ACHN (cell line): ENCODE measurements around the gene SNX27.
A peak's percentile ranks its signal among the peaks of the same experiment; 100 is the strongest.
"Not testable (repeated sequence)": the region's sequence is repeated elsewhere in the genome, so short reads cannot be mapped to it uniquely, and the experiment has no call there.

Experiments used
- DNase-seq: peaks from one replicate; pipeline ENCODE4 v3.0.0-alpha.2; 2015
- in situ Hi-C: cut with HindIII; loops from 2 replicates; pipeline ENCODE4 v1.10.0; 2017; ENCODE audit warnings: low sequenced_read_pairs, low pct_ligation_motif_present, low pct_unique_long_range_greater_than_20kb

SNX27 gene

GRCh38 chr1:151594143-151594625, 17.7 kb upstream of the SNX27 start:
- in situ Hi-C loops = no loop called here
- peak; percentile 67 for DNase-seq

GRCh38 chr1:151596166-151596953, 15.5 kb upstream of the SNX27 start:
- peak; percentile 43 for DNase-seq
- in situ Hi-C loops = no loop called here

- in situ Hi-C loops, DNase-seq: not testable (repeated sequence)
These were observed 9.3 kb upstream of the SNX27 start for GRCh38 chr1:151602550-151602949.

GRCh38 chr1:151604291-151604690, 7.6 kb upstream of the SNX27 start:
- in situ Hi-C loops = no loop called here
- no peak for DNase-seq

- in situ Hi-C loops = no loop called here
- no peak for DNase-seq
These were observed 5.5 kb upstream of the SNX27 start for GRCh38 chr1:151606384-151606783.

- in situ Hi-C loops = no loop called here
These were observed 5.0 kb upstream of the SNX27 start for GRCh38 chr1:151606857-151607256.

GRCh38 chr1:151610142-151610541, 1.7 kb upstream of the SNX27 start:
- DNase-seq = no peak
- in situ Hi-C loops = no loop called here

More at GRCh38 chr1:151606857-151607256, 5.0 kb upstream of the SNX27 start:
- DNase-seq = no peak

GRCh38 chr1:151611288-151611790, 511 bp upstream of the SNX27 start:
- no peak for DNase-seq

GRCh38 chr1:151612501-151613281, 841 bp downstream of the SNX27 start:
- in situ Hi-C loops = no loop called here
- peak; percentile 46 for DNase-seq

More at GRCh38 chr1:151611288-151611790, 511 bp upstream of the SNX27 start:
- in situ Hi-C loops = no loop called here

- DNase-seq = no peak
- in situ Hi-C loops = no loop called here
These were observed 1.5 kb downstream of the SNX27 start for GRCh38 chr1:151613282-151613780.

GRCh38 chr1:151615711-151616504, 4.1 kb downstream of the SNX27 start:
- DNase-seq = no peak
- in situ Hi-C loops = no loop called here

- in situ Hi-C loops = no loop called here
- peak; percentile 37 for DNase-seq
These were observed 4.6 kb downstream of the SNX27 start for GRCh38 chr1:151616505-151616849.

GRCh38 chr1:151618003-151618402, 6.2 kb downstream of the SNX27 start:
- DNase-seq = no peak
- in situ Hi-C loops = no loop called here

- no peak for DNase-seq
- in situ Hi-C loops = no loop called here
These were observed 6.6 kb downstream of the SNX27 start for GRCh38 chr1:151618470-151618869.

- DNase-seq, in situ Hi-C loops: not testable (repeated sequence)
These were observed 7.1 kb downstream of the SNX27 start for GRCh38 chr1:151618996-151619395.

- DNase-seq = peak; percentile 44
- in situ Hi-C loops = no loop called here
These were observed 7.7 kb downstream of the SNX27 start for GRCh38 chr1:151619489-151620093.

GRCh38 chr1:151620286-151620685, 8.4 kb downstream of the SNX27 start:
- in situ Hi-C loops = no loop called here
- DNase-seq = no peak

- in situ Hi-C loops = no loop called here
- no peak for DNase-seq
These were observed 9.5 kb downstream of the SNX27 start for GRCh38 chr1:151621351-151621750.
